ENCODE data around the gene SVOPL.

Gene SVOPL

GRCh38 chr7:138555684-138556083 is 145.5 kb downstream of the SVOPL start:
- DNase-seq, result no peak

- no peak for DNase-seq
Measured at GRCh38 chr7:138554674-138555073, 146.5 kb downstream of the SVOPL start.

- no peak for DNase-seq
Measured at GRCh38 chr7:138553805-138554204, 147.4 kb downstream of the SVOPL start.

GRCh38 chr7:138551102-138551501 is 150.1 kb downstream of the SVOPL start:
- no peak for DNase-seq

GRCh38 chr7:138550337-138550736 is 150.8 kb downstream of the SVOPL start:
- no peak for DNase-seq

- DNase-seq, result no peak
Measured at GRCh38 chr7:138549082-138549481, 152.1 kb downstream of the SVOPL start.

GRCh38 chr7:138546829-138547228 is 154.3 kb downstream of the SVOPL start:
- no peak for DNase-seq

- DNase-seq, result no peak
Measured at GRCh38 chr7:138546064-138546619, 155.0 kb downstream of the SVOPL start.

- no peak for DNase-seq
Measured at GRCh38 chr7:138545123-138545522, 156.0 kb downstream of the SVOPL start.
